ENCODE results near the gene IGF2BP2.

DNA sequence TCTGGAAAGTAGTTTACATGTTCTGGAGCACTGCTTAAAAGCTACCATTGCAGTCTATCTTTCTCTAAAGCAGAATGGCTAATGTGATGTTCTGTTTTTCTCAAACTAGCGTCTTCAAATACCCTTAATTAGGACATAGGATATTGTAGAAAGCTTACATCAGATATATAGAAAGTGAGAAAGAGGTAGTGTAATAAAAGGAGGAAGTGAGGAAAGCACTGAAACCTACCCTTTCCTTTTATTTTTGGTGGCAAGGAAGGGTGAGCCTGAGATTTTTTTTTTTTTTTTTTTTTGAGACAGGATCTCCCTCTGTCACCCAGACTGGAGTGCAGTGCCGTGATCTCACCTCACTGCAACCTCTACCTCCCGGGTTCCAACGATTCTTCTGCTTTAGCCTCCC is 229.3 kb downstream of the IGF2BP2 start:
- TF ChIP-seq, protein P1, sequence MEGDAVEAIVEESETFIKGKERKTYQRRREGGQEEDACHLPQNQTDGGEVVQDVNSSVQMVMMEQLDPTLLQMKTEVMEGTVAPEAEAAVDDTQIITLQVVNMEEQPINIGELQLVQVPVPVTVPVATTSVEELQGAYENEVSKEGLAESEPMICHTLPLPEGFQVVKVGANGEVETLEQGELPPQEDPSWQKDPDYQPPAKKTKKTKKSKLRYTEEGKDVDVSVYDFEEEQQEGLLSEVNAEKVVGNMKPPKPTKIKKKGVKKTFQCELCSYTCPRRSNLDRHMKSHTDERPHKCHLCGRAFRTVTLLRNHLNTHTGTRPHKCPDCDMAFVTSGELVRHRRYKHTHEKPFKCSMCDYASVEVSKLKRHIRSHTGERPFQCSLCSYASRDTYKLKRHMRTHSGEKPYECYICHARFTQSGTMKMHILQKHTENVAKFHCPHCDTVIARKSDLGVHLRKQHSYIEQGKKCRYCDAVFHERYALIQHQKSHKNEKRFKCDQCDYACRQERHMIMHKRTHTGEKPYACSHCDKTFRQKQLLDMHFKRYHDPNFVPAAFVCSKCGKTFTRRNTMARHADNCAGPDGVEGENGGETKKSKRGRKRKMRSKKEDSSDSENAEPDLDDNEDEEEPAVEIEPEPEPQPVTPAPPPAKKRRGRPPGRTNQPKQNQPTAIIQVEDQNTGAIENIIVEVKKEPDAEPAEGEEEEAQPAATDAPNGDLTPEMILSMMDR (IDR thresholded peaks at IDR 0.05), result no peak
- no peak for TF ChIP-seq POLR2A (IDR thresholded peaks at IDR 0.05)
